HG02885 (cell line): ENCODE results near the gene ZNF324B.
"Not testable (repeated sequence)": the region's sequence is repeated elsewhere in the genome, so short reads cannot be mapped to it uniquely, and the experiment has no call there.

Experiments
- ATAC-seq: cut with Tn5 transposase; IDR thresholded peaks from one replicate; pipeline ENCODE4 v1.9.1; 2021; ENCODE audit warnings: mild to moderate bottlenecking; ENCODE audit not compliant: unreplicated experiment, poor library complexity

Gene ZNF324B

DNA sequence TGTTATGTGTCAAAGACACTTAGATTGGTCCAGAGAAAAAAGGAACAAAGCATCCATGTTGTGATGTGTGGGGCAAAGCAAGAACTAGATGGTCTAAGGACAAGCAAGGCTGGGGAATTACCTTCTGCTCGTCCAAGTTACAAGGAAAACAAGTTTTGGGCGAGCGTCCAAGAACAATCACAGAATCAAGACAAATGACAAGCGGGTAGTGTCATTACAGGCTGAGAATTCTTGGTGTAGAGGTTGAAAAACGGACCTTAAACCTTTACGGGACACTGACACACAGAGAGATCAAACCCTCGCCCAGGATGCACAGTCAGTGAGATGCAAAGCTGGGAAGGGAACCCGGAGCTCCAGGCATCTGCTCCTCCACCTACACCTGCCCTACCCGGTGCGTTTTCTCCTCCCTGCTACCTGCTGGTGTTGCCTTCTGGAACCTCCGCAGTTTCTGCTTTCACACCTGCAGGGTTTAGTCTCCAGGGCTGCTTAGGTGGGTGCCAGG, 515 bp upstream of the ZNF324B start:
- ATAC-seq: no peak

- no peak for ATAC-seq
These were observed 2.3 kb downstream of the ZNF324B start for GRCh38 chr19:58453743-58454142.

- no peak for ATAC-seq
These were observed 3.9 kb downstream of the ZNF324B start for GRCh38 chr19:58455306-58455705.

GRCh38 chr19:58456111-58456510, 4.7 kb downstream of the ZNF324B start:
- ATAC-seq: no peak

DNA sequence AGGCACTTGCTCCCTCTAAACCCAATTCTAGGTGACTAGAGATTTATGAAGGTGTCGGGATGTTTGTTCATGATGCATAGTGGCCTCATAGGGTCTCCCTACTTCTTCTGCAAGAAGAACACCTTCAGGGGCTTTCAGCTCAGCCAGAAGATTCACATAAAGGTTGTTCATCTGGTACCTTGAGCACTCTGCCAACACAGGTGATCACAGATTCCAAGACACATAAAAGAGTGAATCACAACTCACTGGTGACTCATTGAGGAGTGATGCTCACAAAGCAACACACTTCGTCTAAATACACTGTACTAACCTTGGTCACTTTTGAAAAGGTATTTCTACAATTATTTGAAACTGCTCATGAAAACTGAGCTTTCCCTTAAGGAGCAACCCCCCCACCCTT, 8.6 kb downstream of the ZNF324B start:
- no peak for ATAC-seq

- no peak for ATAC-seq
These were observed 14.8 kb downstream of the ZNF324B start for GRCh38 chr19:58466089-58466759.

GRCh38 chr19:58466760-58467589, 15.6 kb downstream of the ZNF324B start, which contains the start of gene ZNF324:
Gene ZNF324 (plus strand): TSS chr19:58467080. CDS start chr19:58469186, 2,106 bp downstream.
- ATAC-seq: peak; percentile 91

DNA sequence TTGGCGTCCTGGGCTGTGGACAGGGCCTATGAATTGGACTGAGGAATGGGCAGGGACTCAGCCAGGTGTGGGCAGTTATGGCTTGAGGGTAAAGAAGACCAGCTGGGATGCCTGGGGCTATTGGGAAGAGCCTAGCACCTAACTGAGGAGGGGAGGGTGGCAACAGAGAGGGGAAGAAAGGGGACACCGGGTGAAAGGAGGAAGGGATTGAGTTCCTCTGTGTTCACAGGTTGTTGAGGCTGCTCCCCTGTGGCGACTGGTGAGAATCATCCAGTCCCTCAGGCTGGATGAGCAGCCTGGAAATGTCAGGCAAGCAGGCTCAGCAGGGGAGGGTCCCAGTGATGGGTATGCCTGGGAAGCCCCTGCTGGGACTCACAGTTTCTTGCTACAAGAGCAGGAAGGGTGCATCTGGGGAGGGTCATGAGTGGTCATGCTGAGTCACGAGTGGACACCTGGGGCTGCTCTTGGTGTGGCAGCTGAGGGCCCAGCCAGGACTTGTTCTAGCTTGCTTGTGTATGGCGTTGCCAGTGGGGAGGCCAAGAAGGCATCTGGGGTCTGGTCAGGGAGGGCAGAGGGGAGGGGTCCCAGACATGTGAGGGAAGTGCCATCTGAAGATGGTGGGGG, 16.9 kb downstream of the ZNF324B start:
- no peak for ATAC-seq

- ATAC-seq: no peak
These were observed 18.0 kb downstream of the ZNF324B start for GRCh38 chr19:58469241-58470013.

- ATAC-seq: not testable (repeated sequence)
These were observed 19.6 kb downstream of the ZNF324B start for GRCh38 chr19:58470837-58471543.

GRCh38 chr19:58471736-58472135, 20.3 kb downstream of the ZNF324B start:
- no peak for ATAC-seq

- ATAC-seq: no peak
These were observed 22.4 kb downstream of the ZNF324B start for GRCh38 chr19:58473775-58474174.

- ATAC-seq: no peak
These were observed 23.0 kb downstream of the ZNF324B start for GRCh38 chr19:58474291-58474996.

DNA sequence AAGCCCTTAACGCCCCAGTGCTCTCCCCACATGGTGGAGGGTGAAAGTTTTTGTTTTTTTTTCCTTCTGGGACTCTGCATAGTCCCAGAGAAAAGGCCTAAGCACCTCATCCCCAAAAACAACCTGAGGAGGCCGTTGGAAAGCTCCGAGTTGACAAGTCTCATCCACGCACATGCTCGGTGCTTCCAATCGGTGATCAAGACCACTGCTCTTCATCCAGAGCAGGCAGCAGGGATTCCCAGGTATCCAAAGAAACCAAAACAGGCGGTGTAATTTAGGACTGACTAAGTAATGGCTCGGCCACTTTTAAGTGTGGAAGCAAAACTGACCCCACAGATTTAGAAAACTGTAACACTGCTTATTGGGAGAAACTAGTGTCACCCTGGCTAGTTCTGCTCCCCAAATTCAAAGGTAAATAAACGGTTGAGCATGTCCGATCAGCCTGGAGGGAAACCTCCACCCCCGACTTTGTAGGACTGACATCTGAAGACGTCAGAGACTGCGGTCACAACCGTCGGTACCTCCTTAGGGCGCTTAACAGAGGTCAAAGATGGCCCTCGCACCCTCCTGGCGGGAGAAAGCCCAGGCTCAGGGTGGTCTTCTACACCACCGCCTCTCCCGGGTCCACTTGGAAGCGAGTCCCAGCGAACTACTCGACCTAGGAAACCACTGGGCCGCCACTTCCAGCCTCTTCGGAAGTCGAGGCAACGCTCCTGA, 23.7 kb downstream of the ZNF324B start:
- peak; percentile 5 for ATAC-seq

GRCh38 chr19:58475714-58476497, 24.5 kb downstream of the ZNF324B start, which contains the start of gene ZNF446:
Gene ZNF446 (plus strand): TSS chr19:58476352. CDS start chr19:58477219, 867 bp downstream.
- peak; percentile 81 for ATAC-seq

DNA sequence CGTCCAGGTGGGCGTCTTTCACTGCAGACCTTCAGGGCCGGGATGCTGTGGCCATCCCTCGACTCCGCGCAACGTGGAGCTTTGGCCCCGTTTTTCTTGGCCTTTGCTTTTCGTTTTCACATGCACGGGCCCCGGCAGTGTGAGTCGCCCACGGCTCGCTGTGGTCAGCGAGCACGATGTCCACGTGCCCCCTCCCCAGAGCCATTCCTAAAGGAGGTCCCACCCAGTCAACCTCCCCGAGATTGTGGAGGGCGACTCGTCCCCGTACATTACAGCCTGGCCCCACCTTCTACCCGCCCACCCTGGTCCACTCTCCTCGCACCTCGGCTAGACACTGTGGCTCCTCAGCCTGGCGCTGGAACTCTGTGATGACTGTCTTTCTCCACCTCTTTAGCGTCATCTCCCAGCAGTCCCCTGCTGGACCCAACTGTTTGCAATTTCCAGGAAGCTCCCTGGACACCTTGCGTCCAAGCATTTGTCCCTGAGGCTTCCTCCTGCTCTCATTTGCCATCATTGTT, 25.1 kb downstream of the ZNF324B start:
- peak; percentile 4 for ATAC-seq

- no peak for ATAC-seq
These were observed 25.7 kb downstream of the ZNF324B start for GRCh38 chr19:58477130-58477529.
